ENCODE measurements around the gene MIR17HG. TPM values are rescaled to one million over a fixed set of nuclear protein-coding genes. Genes with fewer than 3 reads are reported as not detected.

The MIR17HG gene
- total RNA-seq, 1 experiment from 2014 or later: 15.8 TPM

DNA sequence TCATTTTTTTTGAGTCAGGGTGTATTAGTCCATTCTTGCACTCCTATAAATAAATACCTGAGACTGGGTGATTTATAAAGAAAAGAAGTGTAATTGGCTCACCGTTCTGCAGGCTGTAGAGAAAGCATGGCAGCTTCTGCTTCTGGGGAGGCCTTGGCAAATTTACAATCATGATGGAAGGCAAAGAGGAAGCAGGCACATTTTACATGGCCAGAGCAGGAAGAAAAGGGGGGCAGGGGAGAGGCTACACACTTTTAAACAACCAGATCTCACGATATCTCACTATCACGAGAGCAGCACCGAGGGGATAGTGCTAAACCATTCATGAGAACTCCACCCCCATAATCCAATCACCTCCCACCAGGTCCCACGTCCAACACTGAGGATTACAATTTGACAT lies 44.5 kb upstream of the MIR17HG start:
- DNase-seq (ENCODE audit: low spot score): no peak
- CTCF ChIA-PET: no interaction called here
- H3K27me3 ChIP-seq (replicated peaks; ENCODE audit: insufficient read depth, low read depth, low read length, poor library complexity): no peaks in the 10 kb centered on the region
- BruUV-seq (replicated peaks): no TSS peak
- intact Hi-C loops (cut with micrococcal nuclease; ENCODE audit: unreplicated experiment): no loop called here
- no peaks in the 10 kb centered on the region for H3K36me3 ChIP-seq (ENCODE audit: insufficient read depth, low read length, poor library complexity, severe bottlenecking)
- TF ChIP-seq, protein P1, sequence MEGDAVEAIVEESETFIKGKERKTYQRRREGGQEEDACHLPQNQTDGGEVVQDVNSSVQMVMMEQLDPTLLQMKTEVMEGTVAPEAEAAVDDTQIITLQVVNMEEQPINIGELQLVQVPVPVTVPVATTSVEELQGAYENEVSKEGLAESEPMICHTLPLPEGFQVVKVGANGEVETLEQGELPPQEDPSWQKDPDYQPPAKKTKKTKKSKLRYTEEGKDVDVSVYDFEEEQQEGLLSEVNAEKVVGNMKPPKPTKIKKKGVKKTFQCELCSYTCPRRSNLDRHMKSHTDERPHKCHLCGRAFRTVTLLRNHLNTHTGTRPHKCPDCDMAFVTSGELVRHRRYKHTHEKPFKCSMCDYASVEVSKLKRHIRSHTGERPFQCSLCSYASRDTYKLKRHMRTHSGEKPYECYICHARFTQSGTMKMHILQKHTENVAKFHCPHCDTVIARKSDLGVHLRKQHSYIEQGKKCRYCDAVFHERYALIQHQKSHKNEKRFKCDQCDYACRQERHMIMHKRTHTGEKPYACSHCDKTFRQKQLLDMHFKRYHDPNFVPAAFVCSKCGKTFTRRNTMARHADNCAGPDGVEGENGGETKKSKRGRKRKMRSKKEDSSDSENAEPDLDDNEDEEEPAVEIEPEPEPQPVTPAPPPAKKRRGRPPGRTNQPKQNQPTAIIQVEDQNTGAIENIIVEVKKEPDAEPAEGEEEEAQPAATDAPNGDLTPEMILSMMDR (conservative IDR thresholded peaks at IDR 0.05; ENCODE audit: low read depth, low read length): no peak
- no peak for TF ChIP-seq EZH2 (IDR thresholded peaks at IDR 0.05; ENCODE audit: borderline replicate concordance, low read depth, low read length, poor library complexity, severe bottlenecking)
- H3K4me3 ChIP-seq (ENCODE audit: low read depth, low read length, poor library complexity, severe bottlenecking): no peak overlapping the region
- H3K9me3 ChIP-seq (ENCODE audit: low read depth, low read length, poor library complexity, severe bottlenecking): no peaks in the 10 kb centered on the region
- POLR2A ChIA-PET (ENCODE audit: low non-redundant PET): no interaction called here
- no peaks in the 10 kb centered on the region for H3K4me1 ChIP-seq (ENCODE audit: insufficient read depth, low read length, poor library complexity, severe bottlenecking)
- H3K27ac ChIP-seq (ENCODE audit: low read depth, low read length, poor library complexity, severe bottlenecking): no peak overlapping the region

GRCh38 chr13:91304741-91305140 lies 42.7 kb upstream of the MIR17HG start:
- CTCF ChIA-PET: no interaction called here
- no TSS peak for BruUV-seq (replicated peaks)
- TF ChIP-seq, protein P1 (conservative IDR thresholded peaks at IDR 0.05; ENCODE audit: low read depth, low read length): no peak
- no peak for TF ChIP-seq EZH2 (IDR thresholded peaks at IDR 0.05; ENCODE audit: borderline replicate concordance, low read depth, low read length, poor library complexity, severe bottlenecking)

DNA sequence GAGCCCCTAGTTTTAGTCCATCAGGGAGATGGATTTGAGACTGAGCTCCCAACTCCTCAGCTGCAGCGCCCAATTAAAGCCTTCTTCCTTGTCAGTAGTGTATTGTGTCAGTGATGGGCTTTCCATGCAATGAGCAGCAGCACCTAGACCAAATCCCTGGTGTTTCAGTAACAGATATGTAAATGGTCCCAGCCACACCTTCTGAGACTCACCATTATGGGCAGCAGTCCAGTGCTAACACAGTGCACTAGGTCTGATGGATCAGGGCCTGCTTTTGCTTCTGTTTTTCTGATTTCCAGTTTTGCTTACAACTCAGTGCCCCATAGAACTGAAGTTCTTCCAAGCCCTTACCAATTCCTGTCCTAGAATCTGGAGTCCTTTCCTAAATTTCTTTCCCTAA lies 41.8 kb upstream of the MIR17HG start:
- Histone ChIP-seq H3K4me1 (ENCODE audit: insufficient read depth, low read length, poor library complexity, severe bottlenecking) (no peaks in the 10 kb centered on the region), H3K27me3 (replicated peaks; ENCODE audit: insufficient read depth, low read depth, low read length, poor library complexity) (no peaks in the 10 kb centered on the region), H3K9me3 (ENCODE audit: low read depth, low read length, poor library complexity, severe bottlenecking) (no peaks in the 10 kb centered on the region), H3K27ac (ENCODE audit: low read depth, low read length, poor library complexity, severe bottlenecking) (no peak overlapping the region), H3K36me3 (ENCODE audit: insufficient read depth, low read length, poor library complexity, severe bottlenecking) (no peaks in the 10 kb centered on the region), H3K4me3 (ENCODE audit: low read depth, low read length, poor library complexity, severe bottlenecking) (no peak overlapping the region)
- intact Hi-C loops (cut with micrococcal nuclease; ENCODE audit: unreplicated experiment): no loop called here
- CTCF ChIA-PET: no interaction called here
- POLR2A ChIA-PET (ENCODE audit: low non-redundant PET): no interaction called here
- TF ChIP-seq EZH2 (IDR thresholded peaks at IDR 0.05; ENCODE audit: borderline replicate concordance, low read depth, low read length, poor library complexity, severe bottlenecking): no peak
- TF ChIP-seq, protein P1 (conservative IDR thresholded peaks at IDR 0.05; ENCODE audit: low read depth, low read length): no peak
- no TSS peak for BruUV-seq (replicated peaks)
- no peak for DNase-seq (ENCODE audit: low spot score)

More at GRCh38 chr13:91304741-91305140, 42.7 kb upstream of the MIR17HG start:
- Histone ChIP-seq H3K4me1 (ENCODE audit: insufficient read depth, low read length, poor library complexity, severe bottlenecking) (no peaks in the 10 kb centered on the region), H3K9me3 (ENCODE audit: low read depth, low read length, poor library complexity, severe bottlenecking) (no peaks in the 10 kb centered on the region), H3K4me3 (ENCODE audit: low read depth, low read length, poor library complexity, severe bottlenecking) (no peak overlapping the region), H3K36me3 (ENCODE audit: insufficient read depth, low read length, poor library complexity, severe bottlenecking) (no peaks in the 10 kb centered on the region), H3K27ac (ENCODE audit: low read depth, low read length, poor library complexity, severe bottlenecking) (no peak overlapping the region), H3K27me3 (replicated peaks; ENCODE audit: insufficient read depth, low read depth, low read length, poor library complexity) (no peaks in the 10 kb centered on the region)
- intact Hi-C loops (cut with micrococcal nuclease; ENCODE audit: unreplicated experiment): no loop called here
- POLR2A ChIA-PET (ENCODE audit: low non-redundant PET): no interaction called here
- no peak for DNase-seq (ENCODE audit: low spot score)

All from A673 (cell line).